ENCODE results near the gene HBG1.

Gene HBG1

GRCh38 chr11:5224538-5225479, 24.8 kb downstream of the HBG1 start:
- DNase-seq = no peak

DNA sequence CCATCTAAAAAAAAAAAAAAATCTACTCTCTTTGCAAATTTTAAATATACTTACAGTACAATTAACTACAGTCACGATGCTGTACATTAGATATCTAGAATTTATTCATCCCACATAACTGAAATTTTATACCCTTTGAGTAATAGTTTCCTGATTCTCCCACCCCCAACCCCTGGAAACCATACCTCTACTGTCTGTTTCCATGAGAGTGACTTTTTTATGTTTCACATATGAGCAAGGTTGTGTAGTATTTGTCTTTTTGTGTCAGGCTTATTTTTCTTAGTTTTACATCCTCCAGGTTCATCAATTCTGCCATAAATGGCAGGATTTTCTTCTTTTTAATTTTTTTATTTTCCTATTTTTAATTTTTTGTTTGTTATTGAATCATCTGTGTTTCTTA, 26.0 kb downstream of the HBG1 start:
- DNase-seq = no peak

GRCh38 chr11:5223146-5223545, 26.5 kb downstream of the HBG1 start:
- no peak for DNase-seq

GRCh38 chr11:5210376-5210885, 39.2 kb downstream of the HBG1 start:
- no peak for DNase-seq

GRCh38 chr11:5204787-5205186, 44.9 kb downstream of the HBG1 start:
- DNase-seq = no peak

- no peak for DNase-seq
Observed at GRCh38 chr11:5203366-5203765, 46.3 kb downstream of the HBG1 start.

DNA sequence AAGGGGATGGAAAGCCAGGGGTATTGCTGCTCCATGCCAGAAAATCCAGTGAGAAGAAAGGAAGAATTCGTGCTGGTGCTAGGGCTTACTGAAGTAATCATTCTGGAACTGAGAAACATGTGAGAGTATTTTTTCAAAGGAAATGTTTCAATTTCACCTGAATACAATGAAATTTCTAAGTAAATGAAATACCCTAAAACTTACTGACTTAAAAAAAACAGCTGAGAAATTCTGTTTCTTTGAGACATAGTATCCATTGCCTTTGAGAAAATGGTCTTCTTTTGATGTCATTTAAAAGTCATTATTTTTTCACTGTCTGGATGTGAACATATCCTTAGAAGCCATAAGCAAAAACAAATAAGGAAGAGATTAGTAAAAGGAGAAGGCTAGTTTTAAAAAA, 49.1 kb downstream of the HBG1 start, which contains the start of gene OR51V1:
Gene OR51V1, minus strand, starts transcription at position 101 of the 400 bp plus-strand sequence. Its CDS starts 0 bp downstream, at position 101.
- DNase-seq = no peak

- no peak for DNase-seq
Observed at GRCh38 chr11:5198285-5198684, 51.4 kb downstream of the HBG1 start.
